GM21447 (cell line): Measurements from ENCODE around the gene CREB5.

ENCODE experiments used
- ATAC-seq: cut with Tn5 transposase; IDR thresholded peaks from one replicate; pipeline ENCODE4 v1.9.1; 2021; ENCODE audit not compliant: unreplicated experiment

Gene CREB5

GRCh38 chr7:28433699-28434219 lies 21.4 kb downstream of the CREB5 start:
- ATAC-seq, result no peak

DNA sequence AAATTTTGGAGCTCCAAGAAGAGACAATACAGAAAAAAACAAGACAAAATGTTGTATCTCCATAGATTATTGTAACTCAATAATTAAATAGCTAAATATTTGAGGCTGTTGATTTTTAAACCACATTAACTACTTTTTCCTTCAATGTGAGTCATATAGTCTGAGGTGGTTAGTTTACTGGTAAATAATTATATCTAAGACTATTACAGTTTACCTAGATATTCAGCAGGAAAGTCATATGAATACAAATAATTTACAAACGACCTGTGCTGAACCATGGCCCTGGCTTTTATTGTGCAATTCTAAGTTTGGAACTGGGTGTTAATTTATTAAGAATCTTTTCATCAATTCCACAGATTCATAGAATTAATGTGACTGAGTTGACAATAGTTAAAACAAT lies 22.2 kb downstream of the CREB5 start:
- no peak for ATAC-seq

GRCh38 chr7:28435152-28435551 lies 22.8 kb downstream of the CREB5 start:
- no peak for ATAC-seq

DNA sequence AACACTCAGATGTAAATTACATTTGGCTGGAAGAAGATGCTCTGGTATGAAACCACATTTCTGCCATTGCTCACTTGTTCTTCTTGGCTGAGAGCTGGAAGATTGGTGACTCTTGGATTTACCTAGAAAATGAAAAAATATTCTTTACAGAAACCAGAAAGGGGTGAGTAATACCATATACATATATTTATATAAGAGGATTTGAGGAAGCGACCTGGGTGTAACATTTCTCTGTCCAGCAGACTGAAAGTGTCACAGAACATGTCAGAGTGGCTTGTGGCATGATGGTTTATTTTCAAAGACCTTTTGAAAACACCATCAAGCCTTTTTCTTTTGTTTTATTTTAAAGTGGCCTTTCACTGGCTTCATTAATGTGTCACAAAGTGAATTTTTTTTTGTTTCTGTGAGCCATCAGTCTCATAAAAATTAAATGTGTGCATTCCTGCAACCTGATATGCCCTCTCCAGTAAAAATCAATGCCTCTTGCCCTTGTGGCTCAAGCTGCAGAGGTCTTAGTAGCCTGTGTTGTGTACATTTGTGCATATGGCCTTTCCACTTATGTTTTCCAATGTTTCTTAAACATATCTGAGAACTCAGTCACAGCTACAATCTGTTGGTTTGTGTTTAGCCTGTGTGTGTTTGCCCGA lies 23.5 kb downstream of the CREB5 start:
- no peak for ATAC-seq

GRCh38 chr7:28440055-28440601 lies 27.8 kb downstream of the CREB5 start:
- no peak for ATAC-seq

DNA sequence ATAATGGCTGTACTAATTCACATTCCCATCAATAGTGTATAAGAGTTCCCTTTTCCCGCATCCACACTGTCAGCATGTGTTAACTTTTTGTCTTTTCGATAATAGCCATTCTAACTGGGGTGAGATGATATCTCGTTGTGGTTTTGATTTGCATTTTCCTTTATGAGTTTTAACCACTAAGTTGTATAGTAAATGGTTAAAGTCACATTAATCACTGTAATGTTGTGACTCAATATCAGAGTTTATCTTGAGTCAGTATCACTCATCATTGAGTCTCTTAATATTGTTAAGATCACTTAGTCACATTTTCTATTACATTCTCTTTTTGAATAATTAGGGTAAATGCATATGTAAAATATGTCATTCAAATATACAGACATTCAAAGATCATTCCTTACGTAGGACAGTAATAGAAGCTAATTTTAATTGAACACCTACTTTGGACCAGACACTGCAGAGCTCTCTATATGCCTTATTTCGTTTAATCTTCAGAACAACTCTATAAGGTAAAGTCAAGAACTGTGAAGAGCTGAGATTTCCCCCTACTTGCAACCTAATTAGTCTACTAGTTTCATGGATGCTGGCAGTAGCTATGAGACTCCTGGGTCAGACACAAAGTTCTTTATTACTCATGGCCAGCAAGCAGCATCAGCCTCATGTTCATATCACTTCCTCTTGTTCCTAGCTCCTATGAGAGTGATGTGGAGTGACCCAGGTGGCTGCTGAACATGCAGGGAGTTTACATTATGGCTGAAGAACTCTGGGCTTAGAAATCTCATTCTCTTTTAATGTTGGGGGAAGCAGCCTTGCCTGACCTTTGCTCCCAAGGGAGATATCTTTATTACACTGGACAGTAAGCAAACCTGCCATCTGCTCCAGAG lies 30.5 kb downstream of the CREB5 start:
- ATAC-seq, result no peak

DNA sequence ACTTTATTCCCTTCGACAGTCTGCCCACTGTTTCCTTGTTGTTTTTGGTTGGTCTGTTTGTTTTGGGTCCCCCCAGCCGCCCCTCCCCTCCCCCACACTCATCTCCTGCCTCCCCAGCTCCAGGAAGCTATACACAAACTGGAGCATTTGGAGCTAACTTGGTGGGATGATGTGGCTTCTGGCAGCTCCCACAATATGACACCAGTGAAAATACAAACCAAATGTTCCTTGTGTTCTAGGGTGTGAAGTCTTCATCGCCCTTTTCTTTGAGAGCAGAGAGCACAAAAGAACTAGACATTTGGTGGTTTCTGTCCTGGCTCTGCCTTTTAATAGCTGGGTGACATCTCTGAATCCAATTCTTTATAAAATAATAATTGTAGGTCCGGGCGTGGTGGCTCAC lies 33.8 kb downstream of the CREB5 start:
- ATAC-seq, result no peak

- ATAC-seq, result no peak
These were observed 34.8 kb downstream of the CREB5 start for GRCh38 chr7:28447071-28447470.

DNA sequence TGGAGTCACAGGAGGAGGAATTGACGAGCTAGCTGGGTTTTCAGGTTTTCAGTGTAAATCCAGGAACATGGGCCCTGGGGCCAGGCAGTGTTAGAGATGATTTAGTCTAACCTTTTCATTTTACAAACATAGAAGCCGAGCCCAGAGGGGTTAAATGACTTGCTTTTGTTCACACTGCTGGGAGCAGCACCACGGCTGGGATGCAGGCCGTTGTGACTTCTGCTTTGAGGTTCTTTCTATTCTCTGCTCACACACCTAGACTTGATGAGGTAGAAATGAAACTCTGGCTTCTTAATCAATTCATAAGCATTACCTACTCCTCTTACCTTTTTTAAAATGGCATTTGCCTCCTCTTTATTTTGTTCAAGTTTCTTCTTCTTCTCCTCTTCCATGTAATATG lies 36.4 kb downstream of the CREB5 start:
- ATAC-seq, result no peak

GRCh38 chr7:28452681-28453080 lies 40.4 kb downstream of the CREB5 start:
- no peak for ATAC-seq

- ATAC-seq, result no peak
These were observed 43.2 kb downstream of the CREB5 start for GRCh38 chr7:28455486-28455885.

- ATAC-seq, result no peak
These were observed 43.7 kb downstream of the CREB5 start for GRCh38 chr7:28456044-28456443.

DNA sequence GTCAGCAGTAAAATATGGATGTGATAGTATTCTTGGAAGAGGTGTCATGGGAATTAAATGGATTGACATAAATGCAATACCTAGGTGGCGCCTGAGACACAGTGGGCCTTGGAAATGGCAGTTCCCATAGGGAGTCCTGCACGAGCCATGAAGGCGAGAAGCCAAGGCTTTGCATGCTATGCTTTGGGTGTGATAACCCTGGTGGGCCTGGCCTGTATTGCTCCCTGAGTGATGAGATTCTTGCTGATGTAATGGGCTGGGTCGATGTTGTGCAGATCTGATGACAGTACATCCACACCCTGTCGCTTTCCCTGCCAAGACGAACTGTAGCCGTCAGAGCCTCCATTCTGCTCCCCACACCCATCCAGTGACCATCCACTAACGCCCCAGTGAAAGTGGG lies 46.4 kb downstream of the CREB5 start:
- no peak for ATAC-seq

DNA sequence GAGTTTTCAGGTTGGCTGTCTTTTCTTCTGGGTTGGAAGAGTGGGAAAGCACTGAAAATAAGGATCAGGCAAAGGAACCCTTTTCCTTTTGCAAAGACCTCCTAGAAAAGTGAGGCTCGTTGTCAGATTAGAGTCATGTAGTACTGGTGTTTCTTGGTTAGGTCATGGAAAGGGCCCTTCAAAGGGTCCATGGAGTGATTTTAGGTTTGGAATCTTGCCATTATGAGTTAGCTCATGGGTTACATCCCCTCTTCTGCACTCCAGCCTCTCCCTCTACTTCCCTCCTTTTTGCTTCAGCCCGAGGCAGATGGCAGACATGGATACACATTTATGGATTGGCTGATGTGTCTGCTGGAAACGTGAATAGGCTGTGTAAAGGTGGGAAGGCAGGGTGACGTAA lies 47.0 kb downstream of the CREB5 start:
- no peak for ATAC-seq

DNA sequence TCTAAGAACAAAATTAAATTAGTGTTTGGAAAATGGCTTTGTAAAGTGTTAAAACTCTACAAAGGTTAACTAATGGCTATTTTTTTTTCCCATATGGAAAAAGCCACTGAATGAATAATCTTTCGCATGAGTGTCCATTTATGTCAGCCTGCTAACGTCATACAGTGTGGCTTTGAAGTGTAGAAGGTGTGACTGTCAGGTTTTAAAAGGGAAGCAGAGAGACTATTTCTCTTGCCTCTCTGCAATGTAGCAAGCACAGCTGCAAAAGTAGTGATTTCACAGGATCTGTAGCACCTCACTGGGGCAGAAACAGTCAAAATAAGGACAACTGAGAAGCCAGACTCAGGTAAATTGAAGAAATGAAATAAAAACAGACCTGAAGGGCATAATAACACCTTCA lies 53.4 kb downstream of the CREB5 start:
- ATAC-seq, result no peak

DNA sequence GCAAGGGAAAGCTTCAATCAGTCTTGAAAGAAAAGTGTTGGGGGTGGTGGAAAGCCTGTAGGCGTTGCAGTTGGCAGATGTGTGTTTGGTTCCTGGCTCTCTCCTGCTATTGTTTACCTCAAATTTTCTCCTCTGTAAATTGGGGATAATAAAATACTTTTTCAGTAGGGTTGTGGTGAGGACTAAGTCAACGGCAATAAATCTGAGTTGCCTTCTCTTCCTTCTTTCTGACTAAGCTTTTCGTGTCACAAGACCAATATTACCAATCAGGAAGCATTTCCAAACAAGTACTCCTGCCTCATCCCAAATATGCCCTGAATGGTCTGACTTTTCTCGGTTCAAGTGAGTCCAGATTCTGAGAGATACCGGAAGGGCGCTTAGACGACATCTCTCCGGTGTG lies 54.0 kb downstream of the CREB5 start:
- ATAC-seq, result no peak

DNA sequence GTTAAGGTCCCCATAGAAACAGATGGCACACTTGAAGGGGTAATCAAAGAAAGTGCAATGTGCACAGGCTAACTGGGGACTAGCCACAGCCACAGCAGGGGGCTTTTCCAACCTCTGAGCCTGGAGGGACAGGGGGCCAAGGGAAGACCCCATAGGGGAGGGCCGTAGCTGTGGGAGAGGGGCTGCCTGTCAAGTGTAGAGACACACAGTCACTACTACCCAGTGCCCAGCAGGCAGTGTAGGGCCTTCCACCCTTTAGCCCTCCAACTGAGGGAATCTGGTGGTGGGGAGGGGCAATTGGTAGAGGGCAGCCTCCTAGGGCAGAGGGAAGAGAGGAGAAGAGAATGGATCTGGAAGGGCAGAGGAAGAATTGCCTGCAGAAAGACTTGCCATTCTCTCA lies 54.6 kb downstream of the CREB5 start:
- no peak for ATAC-seq

DNA sequence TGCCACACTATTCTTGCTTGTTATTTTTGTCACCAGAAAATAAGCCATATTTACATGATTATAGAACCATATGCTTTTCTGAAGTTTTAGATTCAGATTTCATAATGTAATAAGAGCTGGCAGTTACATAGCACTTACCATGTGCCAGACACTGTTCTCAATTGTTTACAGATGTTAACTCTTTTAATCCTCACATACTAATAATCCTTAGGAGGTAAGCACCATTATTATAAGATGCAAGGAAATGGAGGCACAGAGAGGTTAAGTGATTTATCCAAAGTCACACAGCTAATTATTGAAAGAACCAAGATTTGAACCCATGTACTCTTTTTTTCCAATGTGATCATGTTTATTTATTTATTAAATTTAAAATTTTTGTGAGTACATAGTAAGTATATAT lies 57.2 kb downstream of the CREB5 start:
- ATAC-seq, result no peak

- no peak for ATAC-seq
These were observed 58.0 kb downstream of the CREB5 start for GRCh38 chr7:28470344-28470743.

DNA sequence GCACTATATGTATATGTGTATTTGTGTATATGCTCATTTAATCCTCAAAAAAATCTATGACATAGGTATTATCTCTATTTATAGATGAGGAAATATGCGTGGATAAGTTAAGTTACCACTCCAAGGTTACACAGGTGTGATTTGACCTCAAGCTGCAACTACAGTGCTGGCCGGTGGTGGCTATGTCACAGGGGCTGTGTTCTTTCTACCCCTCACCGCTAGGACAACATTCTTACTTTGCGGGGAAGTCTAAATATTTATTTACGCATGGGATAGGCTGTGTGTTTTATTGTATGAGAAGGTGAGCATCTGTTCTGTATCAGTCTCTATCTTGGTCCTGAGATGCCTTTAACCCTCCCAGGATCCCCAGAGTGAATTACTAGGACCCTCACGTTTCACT lies 60.0 kb downstream of the CREB5 start:
- no peak for ATAC-seq

DNA sequence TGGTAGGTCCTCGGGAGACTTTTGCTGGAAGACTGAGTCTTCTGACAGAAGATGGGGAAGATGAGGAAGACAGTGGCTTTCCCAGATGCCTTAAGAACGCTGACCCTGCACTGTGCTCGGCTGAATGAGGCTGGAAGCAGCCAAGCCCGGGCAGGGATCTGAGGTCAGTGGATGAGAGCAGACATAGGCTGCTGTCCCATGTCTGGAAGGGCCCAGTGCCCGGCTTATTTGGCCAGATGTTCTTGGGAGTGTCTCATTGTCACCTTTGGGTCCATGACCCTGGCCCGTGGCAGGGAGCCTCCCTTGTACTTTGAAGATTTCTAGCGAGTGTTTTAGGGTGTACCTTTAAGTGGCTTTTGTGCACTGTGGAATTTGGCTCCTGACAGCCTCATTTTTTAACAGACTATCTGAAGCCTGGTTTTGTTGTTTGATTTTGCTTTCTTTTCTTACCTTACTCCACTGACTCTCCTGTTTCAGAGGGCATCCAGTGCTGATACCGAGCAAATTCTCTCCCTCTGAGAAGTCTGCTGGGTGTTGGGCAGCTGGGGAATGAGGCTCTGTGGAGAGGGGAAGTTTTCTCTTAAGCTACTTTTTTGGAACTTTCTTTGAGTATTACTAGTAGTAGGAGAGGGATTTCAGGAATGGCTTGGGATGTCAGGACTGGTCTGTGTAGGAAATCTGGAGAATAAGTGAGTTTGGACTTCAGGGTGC lies 61.4 kb downstream of the CREB5 start:
- no peak for ATAC-seq

- ATAC-seq, result no peak
These were observed 61.9 kb downstream of the CREB5 start for GRCh38 chr7:28474282-28474638.
